ENCODE measurements around the gene ZSCAN5A. TPM values are rescaled to one million over a fixed set of nuclear protein-coding genes. Genes with fewer than 3 reads are reported as not detected.

The ZSCAN5A gene
- polyA plus RNA-seq, 3 donors = 12.2 to 21.6 (median 20.3) TPM

Other genes starting within 250 kb of the ZSCAN5A start
- gene ZNF787, start 193.5 kb downstream of the ZSCAN5A start, polyA plus RNA-seq (ENCODE audit: insufficient read length in 3 of 3) = 10 to 100 TPM; 18.1 to 26.2 (median 22.7) TPM
- gene ZNF444, start 173.6 kb downstream of the ZSCAN5A start, polyA plus RNA-seq (ENCODE audit: insufficient read length in 3 of 3) = 10 to 100 TPM; 39.9 to 48.7 (median 41.2) TPM
- gene GALP, start 138.8 kb downstream of the ZSCAN5A start, polyA plus RNA-seq (ENCODE audit: insufficient read length in 3 of 3) = under 1 TPM in 1 of 3 donors, not detected in 2; 0.47 TPM
- under 1 TPM in 2 of 3 donors, not detected in 1; 0.13 to 0.14 TPM for gene ZSCAN5B, start 117.1 kb downstream of the ZSCAN5A start, polyA plus RNA-seq (ENCODE audit: insufficient read length in 3 of 3)
- not detected for gene ZSCAN5C, start 112.6 kb downstream of the ZSCAN5A start, polyA plus RNA-seq (ENCODE audit: insufficient read length in 3 of 3)
- gene EDDM13, start 42.1 kb downstream of the ZSCAN5A start, polyA plus RNA-seq (ENCODE audit: insufficient read length in 3 of 3) = 1 to 10 TPM; 1.7 to 5.6 (median 5.3) TPM
- gene ZNF582, start 78.7 kb upstream of the ZSCAN5A start, polyA plus RNA-seq (ENCODE audit: insufficient read length in 3 of 3) = 10 to 100 TPM in 2 of 3 donors, 1 to 10 TPM in 1; 9.2 to 16.5 (median 10.8) TPM
- 1 to 10 TPM; 8.6 to 9.6 (median 9.4) TPM for gene ZNF583, start 89.5 kb upstream of the ZSCAN5A start, polyA plus RNA-seq (ENCODE audit: insufficient read length in 3 of 3)
- gene ZNF667, start 162.5 kb upstream of the ZSCAN5A start, polyA plus RNA-seq (ENCODE audit: insufficient read length in 3 of 3) = 10 to 100 TPM; 13.6 to 23.0 (median 21.3) TPM
- gene ZNF471, start 193.0 kb upstream of the ZSCAN5A start, polyA plus RNA-seq (ENCODE audit: insufficient read length in 3 of 3) = 10 to 100 TPM; 16.0 to 33.6 (median 32.3) TPM
- 10 to 100 TPM; 12.1 to 16.9 (median 16.8) TPM for gene ZFP28, start 224.1 kb upstream of the ZSCAN5A start, polyA plus RNA-seq (ENCODE audit: insufficient read length in 3 of 3)